IPS-11a (cell line): ENCODE results near the gene SEPTIN8.

Experiments used
- H3K4me3 ChIP-seq: one replicate; pipeline ENCODE4 v1.5.1; 2013; ENCODE audit warnings: low read depth, low read length, control low read depth

SEPTIN8 gene

GRCh38 chr5:132766020-132766805 lies 10.8 kb downstream of the SEPTIN8 start:
- no peak overlapping the region for H3K4me3 ChIP-seq

GRCh38 chr5:132765311-132766019 lies 11.6 kb downstream of the SEPTIN8 start:
- no peak overlapping the region for H3K4me3 ChIP-seq

GRCh38 chr5:132764671-132765238 lies 12.3 kb downstream of the SEPTIN8 start:
- H3K4me3 ChIP-seq: no peak overlapping the region

DNA sequence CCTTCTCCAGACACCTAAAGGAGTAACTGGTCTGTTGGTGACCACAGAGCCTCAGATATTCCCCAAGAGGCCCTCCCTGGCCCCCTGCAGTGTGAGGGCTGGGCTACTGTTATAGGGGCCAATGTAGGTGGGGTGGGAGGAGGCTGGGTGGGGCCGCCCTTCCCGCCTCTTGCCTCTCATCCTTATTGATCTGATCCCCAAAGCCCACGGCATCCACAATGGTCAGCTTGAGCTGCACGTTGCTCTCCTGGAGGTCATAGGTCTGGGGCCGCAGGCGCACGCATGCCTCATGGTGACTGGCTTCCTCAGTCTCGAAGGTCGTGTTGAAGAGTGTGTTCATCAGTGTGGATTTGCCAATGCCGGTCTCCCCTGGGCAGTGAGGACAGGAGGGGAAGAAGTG lies 13.0 kb downstream of the SEPTIN8 start:
- H3K4me3 ChIP-seq: no peak overlapping the region

DNA sequence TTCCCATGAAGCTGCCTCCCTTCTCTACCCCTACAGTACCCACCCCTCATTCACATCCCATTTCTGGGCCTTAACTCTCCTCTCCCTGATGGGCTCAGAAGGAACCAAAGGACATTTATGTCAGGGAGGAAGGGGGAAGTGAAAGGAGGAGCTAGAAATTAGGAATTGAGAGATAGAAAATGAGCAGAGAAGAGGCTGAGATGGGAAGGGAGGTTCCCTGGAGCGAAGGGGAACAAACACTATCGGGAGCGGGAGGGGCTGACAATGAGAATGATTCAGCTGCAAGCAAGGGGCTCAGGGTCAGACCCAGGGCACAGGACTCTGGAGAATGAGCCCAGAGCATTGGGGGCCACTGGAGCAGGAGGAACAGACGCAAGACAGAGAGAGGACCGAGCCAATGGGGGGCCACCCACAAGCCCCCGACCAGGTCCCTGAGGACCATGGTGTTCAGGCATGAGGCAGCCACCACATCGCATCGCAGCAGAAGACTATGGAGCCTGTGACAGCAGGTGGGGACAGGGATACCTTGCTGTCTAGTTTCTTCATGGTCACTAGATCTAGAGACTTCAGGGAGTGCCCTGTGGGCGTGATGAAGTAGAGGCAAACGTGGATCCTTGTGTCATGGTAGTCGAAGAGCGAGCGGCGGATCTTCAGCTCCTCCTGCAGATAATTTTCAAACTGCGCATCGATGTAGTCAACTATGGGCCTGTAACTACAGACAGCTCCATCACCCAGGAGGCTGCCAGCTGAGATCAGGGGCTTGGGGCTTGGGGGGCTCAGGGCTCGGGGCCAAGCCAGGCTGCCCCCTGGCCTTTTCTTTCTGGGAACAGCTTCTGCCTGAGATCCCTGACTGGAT lies 13.6 kb downstream of the SEPTIN8 start:
- no peak overlapping the region for H3K4me3 ChIP-seq

DNA sequence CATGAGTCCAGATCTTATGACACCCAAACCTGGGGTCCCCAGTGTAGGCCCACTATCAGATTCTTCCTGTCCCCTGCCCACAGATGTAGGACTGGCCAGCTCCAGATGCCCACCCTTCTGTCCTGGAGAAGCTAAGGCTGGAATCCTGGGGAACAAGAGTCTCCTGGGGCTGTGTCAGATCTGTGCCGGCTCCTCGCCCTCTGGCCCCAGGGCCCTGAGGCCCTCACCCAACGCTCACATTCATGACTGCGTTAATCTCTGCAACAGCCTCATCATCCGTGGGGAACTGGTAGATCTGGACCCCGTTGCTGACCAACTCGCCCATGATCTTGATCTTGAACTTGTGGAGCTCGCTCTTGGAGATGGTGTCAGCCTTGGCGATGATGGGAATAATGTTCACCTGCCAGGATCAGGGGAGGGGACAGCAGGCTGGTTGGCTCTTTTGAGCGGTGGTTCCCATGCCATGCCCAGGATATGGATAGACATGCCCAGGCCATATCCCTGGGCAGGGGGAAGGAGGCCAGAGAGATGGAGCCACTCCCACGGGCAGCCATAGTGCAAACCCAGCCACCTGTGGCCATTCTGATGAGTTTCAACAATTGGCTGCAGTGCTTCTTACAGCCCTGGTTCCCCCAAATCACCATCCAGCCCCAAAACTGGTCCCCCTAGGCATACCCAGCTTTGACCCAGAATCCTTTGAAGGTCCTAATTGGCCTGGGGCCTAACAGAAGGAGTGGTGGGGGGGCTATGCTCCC lies 14.6 kb downstream of the SEPTIN8 start:
- no peak overlapping the region for H3K4me3 ChIP-seq

- H3K4me3 ChIP-seq: no peak overlapping the region
Measured at GRCh38 chr5:132761321-132762240, 15.5 kb downstream of the SEPTIN8 start.

DNA sequence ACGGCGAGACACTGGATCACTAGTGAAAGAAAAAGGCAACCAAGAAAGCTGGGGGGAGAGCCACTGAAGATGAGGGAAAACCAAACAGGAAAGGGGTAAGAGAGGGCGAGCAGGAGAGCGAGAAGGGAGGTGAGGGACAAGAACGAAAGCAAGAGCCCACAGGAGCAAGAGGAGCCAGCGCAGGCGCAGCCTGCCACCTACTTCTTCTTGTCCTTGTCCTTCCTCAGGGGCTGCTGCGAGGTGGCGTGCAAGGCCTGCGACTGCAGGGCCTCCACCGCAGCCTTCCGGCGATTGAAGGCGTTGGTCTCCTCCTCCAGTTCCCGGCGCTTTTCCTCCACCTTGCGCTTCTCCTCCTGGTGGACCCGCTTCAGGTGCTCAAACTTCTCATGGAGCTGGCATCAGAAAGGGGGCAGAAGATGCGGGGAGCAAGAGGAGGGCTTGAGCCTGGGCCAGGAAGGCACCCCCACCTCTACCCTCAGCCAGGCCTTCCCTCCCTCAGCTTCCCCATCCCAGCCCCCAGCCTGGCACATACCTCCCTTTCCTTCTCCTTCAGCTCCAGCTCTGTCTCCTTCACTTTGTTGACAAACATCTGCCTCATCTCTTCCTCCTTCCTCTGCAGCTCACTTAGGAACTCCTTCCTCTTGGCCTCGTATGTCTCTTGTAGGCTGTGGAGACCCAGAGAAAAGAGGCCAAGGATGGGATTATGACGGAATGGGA lies 16.3 kb downstream of the SEPTIN8 start:
- H3K4me3 ChIP-seq: no peak overlapping the region

GRCh38 chr5:132760049-132760420 lies 17.0 kb downstream of the SEPTIN8 start:
- H3K4me3 ChIP-seq: no peak overlapping the region

- H3K4me3 ChIP-seq: no peak overlapping the region
Measured at GRCh38 chr5:132759114-132760048, 17.7 kb downstream of the SEPTIN8 start.

GRCh38 chr5:132758451-132758850 lies 18.6 kb downstream of the SEPTIN8 start:
- H3K4me3 ChIP-seq: no peak overlapping the region

GRCh38 chr5:132756542-132756941 lies 20.5 kb downstream of the SEPTIN8 start:
- no peak overlapping the region for H3K4me3 ChIP-seq

DNA sequence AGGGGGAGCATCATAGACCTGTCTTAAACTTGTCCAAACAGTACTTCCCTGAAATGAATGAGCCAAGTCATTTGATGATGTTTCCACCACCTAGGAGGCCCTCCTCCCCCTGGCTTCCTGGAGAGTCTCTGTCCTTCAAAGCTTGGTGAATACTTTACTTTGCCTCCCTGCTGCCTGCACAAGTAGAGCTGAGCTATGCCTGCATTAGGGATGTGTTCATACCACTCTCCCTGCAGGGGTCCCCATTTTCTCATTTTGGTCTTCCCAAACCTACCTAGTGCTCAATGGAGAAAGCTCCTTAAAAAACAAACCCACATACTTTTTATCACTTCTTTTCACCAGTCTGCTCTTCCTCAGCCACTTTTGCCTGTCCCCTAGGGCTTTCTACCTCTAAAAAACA lies 22.1 kb downstream of the SEPTIN8 start:
- H3K4me3 ChIP-seq: no peak overlapping the region

DNA sequence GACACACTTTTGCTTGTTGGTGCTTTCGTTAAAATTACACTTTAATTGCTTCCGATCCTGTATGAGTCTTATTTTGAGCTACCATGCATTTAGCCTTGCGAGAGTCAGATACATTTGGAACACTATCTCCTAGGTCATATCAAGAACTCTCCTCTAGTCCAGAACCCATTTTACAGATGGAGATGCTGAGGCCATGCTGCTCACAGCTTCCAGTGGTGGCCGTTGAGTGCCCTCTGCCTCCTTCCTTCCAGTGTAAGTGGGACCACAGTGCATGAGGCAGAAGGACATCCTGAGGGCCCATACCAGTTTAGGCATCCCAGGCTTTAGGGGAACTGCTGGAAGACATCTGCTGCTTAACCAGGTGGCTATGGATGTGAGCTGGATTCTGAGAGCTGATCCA lies 22.9 kb downstream of the SEPTIN8 start:
- no peak overlapping the region for H3K4me3 ChIP-seq

GRCh38 chr5:132753135-132753987 lies 23.7 kb downstream of the SEPTIN8 start:
- no peak overlapping the region for H3K4me3 ChIP-seq

DNA sequence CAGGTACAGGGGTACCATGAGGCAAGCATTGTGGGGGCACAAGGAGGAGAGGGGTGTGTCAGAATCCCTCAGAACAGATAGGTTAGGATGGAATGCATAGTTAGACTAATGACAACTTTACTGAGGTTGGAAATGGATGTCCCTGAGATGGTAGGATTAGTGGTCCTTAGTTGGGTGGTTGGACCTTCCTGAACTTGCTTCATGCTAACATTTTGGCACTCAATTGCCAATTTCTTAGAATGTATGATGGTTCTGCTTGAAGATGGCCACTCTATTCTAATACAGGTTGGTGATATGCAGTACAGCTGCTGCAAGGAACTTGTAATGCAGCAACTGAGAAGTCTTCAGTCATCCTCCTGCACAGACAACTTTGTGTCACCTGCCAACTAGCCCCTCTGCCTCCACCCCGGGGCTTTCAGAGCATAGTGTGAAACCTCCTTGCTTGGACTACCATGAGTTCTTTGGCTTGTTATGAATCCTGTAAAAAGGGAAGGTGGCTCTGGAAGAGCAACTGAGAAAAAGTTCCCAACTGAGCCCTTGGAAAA lies 24.4 kb downstream of the SEPTIN8 start:
- H3K4me3 ChIP-seq: no peak overlapping the region
